Measurements from ENCODE around the gene ARRB1.

The ARRB1 gene

GRCh38 chr11:75238595-75239440 lies 112.6 kb downstream of the ARRB1 start:
- H2BK120ac ChIP-seq (ENCODE audit: low read depth, low read length) = no peak overlapping the region
- no peak overlapping the region for H3K23ac ChIP-seq (ENCODE audit: low read depth, low read length, poor library complexity)
- no peak overlapping the region for H3K4me2 ChIP-seq (ENCODE audit: insufficient read depth, low read length, poor library complexity, severe bottlenecking)
- no peaks in the 10 kb centered on the region for H3K79me1 ChIP-seq (ENCODE audit: low read depth, low read length)
- no peak overlapping the region for H3K4me3 ChIP-seq (ENCODE audit: low read length in 2 of 2)
- no peak overlapping the region for H3K18ac ChIP-seq (ENCODE audit: low read length)
- H3K4me1 ChIP-seq (ENCODE audit: control insufficient read depth in 2 of 2, insufficient read depth in 1 of 2, low read depth in 1 of 2, low read length in 2 of 2) = peaks cover 4 to 6% of the 10 kb centered on the region in 2 donors
- no peak overlapping the region for H4K8ac ChIP-seq (ENCODE audit: low read depth, low read length)
- H2AK5ac ChIP-seq (ENCODE audit: low read depth, low read length) = no peak overlapping the region
- H3K9me3 ChIP-seq (replicated peaks in 1 of 2; ENCODE audit: control insufficient read depth in 2 of 2, insufficient read depth in 1 of 2, low read depth in 1 of 2, low read length in 2 of 2) = no peaks in the 10 kb centered on the region
- H2BK12ac ChIP-seq (ENCODE audit: low read length) = no peak overlapping the region
- H4K91ac ChIP-seq (ENCODE audit: low read depth, low read length, poor library complexity) = no peak overlapping the region
- no peak overlapping the region for H3K4ac ChIP-seq (ENCODE audit: low read length)
- H3K14ac ChIP-seq (ENCODE audit: low read length) = no peak overlapping the region
- H3K36me3 ChIP-seq (replicated peaks in 1 of 2; ENCODE audit: control insufficient read depth in 2 of 2, insufficient read depth in 2 of 2, low read length in 2 of 2) = no peaks in the 10 kb centered on the region
- H2AFZ ChIP-seq (ENCODE audit: low read length) = no peak overlapping the region
- H2BK5ac ChIP-seq (ENCODE audit: low read length) = no peak overlapping the region
- H2BK15ac ChIP-seq (ENCODE audit: low read length) = no peak overlapping the region
- H3K27ac ChIP-seq (replicated peaks; ENCODE audit: low read length) = no peak overlapping the region
- no peak for DNase-seq (ENCODE audit: low spot score)
- H3K9ac ChIP-seq (ENCODE audit: low read depth, low read length, poor library complexity) = no peak overlapping the region
- H3K27me3 ChIP-seq (ENCODE audit: control insufficient read depth in 3 of 3, insufficient read depth in 3 of 3, low read depth in 1 of 3, low read length in 3 of 3) = peaks cover 20 to 51% (median 48%) of the 10 kb centered on the region in 3 experiments
- WGBS, 2 donors (ENCODE audit: extremely low coverage in 2 of 2, insufficient read length in 2 of 2, insufficient replicate concordance in 1 of 2) = no CpG with 5 or more reads among the region's 9 CpGs

- Histone ChIP-seq H4K8ac (ENCODE audit: low read depth, low read length) (no peak overlapping the region), H3K79me1 (ENCODE audit: low read depth, low read length) (no peaks in the 10 kb centered on the region), H2BK5ac (ENCODE audit: low read length) (no peak overlapping the region), H3K27me3 (ENCODE audit: control insufficient read depth in 3 of 3, insufficient read depth in 3 of 3, low read depth in 1 of 3, low read length in 3 of 3) (peaks cover 14 to 34% (median 31%) of the 10 kb centered on the region in 3 experiments), H2AK5ac (ENCODE audit: low read depth, low read length) (no peak overlapping the region), H3K4me2 (ENCODE audit: insufficient read depth, low read length, poor library complexity, severe bottlenecking) (no peak overlapping the region), H3K18ac (ENCODE audit: low read length) (no peak overlapping the region), H3K36me3 (replicated peaks in 1 of 2; ENCODE audit: control insufficient read depth in 2 of 2, insufficient read depth in 2 of 2, low read length in 2 of 2) (no peaks in the 10 kb centered on the region), H4K91ac (ENCODE audit: low read depth, low read length, poor library complexity) (no peak overlapping the region), H3K4ac (ENCODE audit: low read length) (no peak overlapping the region), H2BK12ac (ENCODE audit: low read length) (no peak overlapping the region), H3K14ac (ENCODE audit: low read length) (no peak overlapping the region), H2BK15ac (ENCODE audit: low read length) (no peak overlapping the region), H3K9ac (ENCODE audit: low read depth, low read length, poor library complexity) (no peak overlapping the region), H2AFZ (ENCODE audit: low read length) (no peak overlapping the region), H3K27ac (replicated peaks; ENCODE audit: low read length) (no peak overlapping the region), H3K9me3 (replicated peaks in 1 of 2; ENCODE audit: control insufficient read depth in 2 of 2, insufficient read depth in 1 of 2, low read depth in 1 of 2, low read length in 2 of 2) (no peaks in the 10 kb centered on the region), H3K23ac (ENCODE audit: low read depth, low read length, poor library complexity) (no peak overlapping the region), H2BK120ac (ENCODE audit: low read depth, low read length) (no peak overlapping the region), H3K4me3 (ENCODE audit: low read length in 2 of 2) (no peak overlapping the region), H3K4me1 (ENCODE audit: control insufficient read depth in 2 of 2, insufficient read depth in 1 of 2, low read depth in 1 of 2, low read length in 2 of 2) (peaks cover 4 to 6% of the 10 kb centered on the region in 2 donors)
- no CpG with 5 or more reads among the region's 8 CpGs for WGBS, 2 donors (ENCODE audit: extremely low coverage in 2 of 2, insufficient read length in 2 of 2, insufficient replicate concordance in 1 of 2)
- DNase-seq (ENCODE audit: low spot score) = no peak
Observed at GRCh38 chr11:75237050-75237449, 114.4 kb downstream of the ARRB1 start.

GRCh38 chr11:75236062-75236461 lies 115.4 kb downstream of the ARRB1 start:
- Histone ChIP-seq H3K18ac (ENCODE audit: low read length) (no peak overlapping the region), H2AFZ (ENCODE audit: low read length) (no peak overlapping the region), H4K8ac (ENCODE audit: low read depth, low read length) (no peak overlapping the region), H3K4me1 (ENCODE audit: control insufficient read depth in 2 of 2, insufficient read depth in 1 of 2, low read depth in 1 of 2, low read length in 2 of 2) (peaks cover 4 to 6% of the 10 kb centered on the region in 2 donors), H2BK5ac (ENCODE audit: low read length) (no peak overlapping the region), H3K9ac (ENCODE audit: low read depth, low read length, poor library complexity) (no peak overlapping the region), H2BK12ac (ENCODE audit: low read length) (no peak overlapping the region), H2BK15ac (ENCODE audit: low read length) (no peak overlapping the region), H3K23ac (ENCODE audit: low read depth, low read length, poor library complexity) (no peak overlapping the region), H3K9me3 (replicated peaks in 1 of 2; ENCODE audit: control insufficient read depth in 2 of 2, insufficient read depth in 1 of 2, low read depth in 1 of 2, low read length in 2 of 2) (no peaks in the 10 kb centered on the region), H3K27ac (replicated peaks; ENCODE audit: low read length) (no peak overlapping the region), H3K79me1 (ENCODE audit: low read depth, low read length) (no peaks in the 10 kb centered on the region), H3K4ac (ENCODE audit: low read length) (no peak overlapping the region), H2AK5ac (ENCODE audit: low read depth, low read length) (no peak overlapping the region), H3K4me2 (ENCODE audit: insufficient read depth, low read length, poor library complexity, severe bottlenecking) (no peak overlapping the region), H3K36me3 (replicated peaks in 1 of 2; ENCODE audit: control insufficient read depth in 2 of 2, insufficient read depth in 2 of 2, low read length in 2 of 2) (no peaks in the 10 kb centered on the region), H3K4me3 (ENCODE audit: low read length in 2 of 2) (no peak overlapping the region), H4K91ac (ENCODE audit: low read depth, low read length, poor library complexity) (no peak overlapping the region), H2BK120ac (ENCODE audit: low read depth, low read length) (no peak overlapping the region), H3K14ac (ENCODE audit: low read length) (no peak overlapping the region), H3K27me3 (ENCODE audit: control insufficient read depth in 3 of 3, insufficient read depth in 3 of 3, low read depth in 1 of 3, low read length in 3 of 3) (peaks cover 7 to 29% (median 22%) of the 10 kb centered on the region in 3 experiments)
- DNase-seq (ENCODE audit: low spot score) = no peak
- no CpG with 5 or more reads among the region's 8 CpGs for WGBS, 2 donors (ENCODE audit: extremely low coverage in 2 of 2, insufficient read length in 2 of 2, insufficient replicate concordance in 1 of 2)

GRCh38 chr11:75233754-75234172 lies 117.7 kb downstream of the ARRB1 start:
- Histone ChIP-seq H3K27me3 (ENCODE audit: control insufficient read depth in 3 of 3, insufficient read depth in 3 of 3, low read depth in 1 of 3, low read length in 3 of 3) (peaks cover 0 to 6% (median under 1%) of the 10 kb centered on the region in 3 experiments), H3K4ac (ENCODE audit: low read length) (no peak overlapping the region), H3K4me3 (ENCODE audit: low read length in 2 of 2) (no peak overlapping the region), H2AK5ac (ENCODE audit: low read depth, low read length) (no peak overlapping the region), H3K4me1 (ENCODE audit: control insufficient read depth in 2 of 2, insufficient read depth in 1 of 2, low read depth in 1 of 2, low read length in 2 of 2) (peaks cover 0 to 2% of the 10 kb centered on the region in 2 donors), H3K36me3 (replicated peaks in 1 of 2; ENCODE audit: control insufficient read depth in 2 of 2, insufficient read depth in 2 of 2, low read length in 2 of 2) (no peaks in the 10 kb centered on the region), H3K23ac (ENCODE audit: low read depth, low read length, poor library complexity) (no peak overlapping the region), H3K79me1 (ENCODE audit: low read depth, low read length) (no peaks in the 10 kb centered on the region), H3K27ac (replicated peaks; ENCODE audit: low read length) (no peak overlapping the region), H3K14ac (ENCODE audit: low read length) (no peak overlapping the region), H4K91ac (ENCODE audit: low read depth, low read length, poor library complexity) (no peak overlapping the region), H2BK12ac (ENCODE audit: low read length) (no peak overlapping the region), H3K9ac (ENCODE audit: low read depth, low read length, poor library complexity) (no peak overlapping the region), H3K4me2 (ENCODE audit: insufficient read depth, low read length, poor library complexity, severe bottlenecking) (no peak overlapping the region), H3K9me3 (replicated peaks in 1 of 2; ENCODE audit: control insufficient read depth in 2 of 2, insufficient read depth in 1 of 2, low read depth in 1 of 2, low read length in 2 of 2) (no peaks in the 10 kb centered on the region), H2BK15ac (ENCODE audit: low read length) (no peak overlapping the region), H2BK120ac (ENCODE audit: low read depth, low read length) (no peak overlapping the region), H2AFZ (ENCODE audit: low read length) (no peak overlapping the region), H3K18ac (ENCODE audit: low read length) (no peak overlapping the region), H2BK5ac (ENCODE audit: low read length) (no peak overlapping the region), H4K8ac (ENCODE audit: low read depth, low read length) (no peak overlapping the region)
- peak; percentile 87 for DNase-seq (ENCODE audit: low spot score)
- no CpG with 5 or more reads among the region's 3 CpGs for WGBS, 2 donors (ENCODE audit: extremely low coverage in 2 of 2, insufficient read length in 2 of 2, insufficient replicate concordance in 1 of 2)

All from neuronal stem cell (in vitro differentiated cells).